ENCODE data around the gene CCNDBP1. TPM values are rescaled to one million over a fixed set of nuclear protein-coding genes. Genes with fewer than 3 reads are reported as not detected.

The CCNDBP1 gene
- total RNA-seq, 1 experiment from 2014 or later = 62.5 TPM

DNA sequence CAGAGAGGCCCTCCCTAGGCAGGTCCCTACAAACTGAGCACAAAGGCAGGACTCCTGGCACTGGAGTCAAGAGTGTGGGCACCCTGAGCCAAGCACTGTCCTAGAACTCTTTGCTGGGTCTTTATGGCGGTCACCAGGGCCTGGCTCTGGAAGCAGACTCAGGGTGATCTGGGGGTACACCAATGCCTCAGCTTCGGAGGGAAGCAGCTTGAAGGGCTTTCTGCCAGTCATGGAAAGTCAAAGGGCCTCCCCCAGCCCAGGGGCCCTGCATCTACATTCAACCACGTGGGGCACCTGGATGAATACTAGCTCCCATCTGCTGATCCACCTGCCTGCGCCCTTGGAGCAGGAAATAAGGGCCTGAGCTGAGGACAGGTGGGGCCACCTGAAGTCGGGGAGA is 28.3 kb downstream of the CCNDBP1 start:
- H3K27ac ChIP-seq (ENCODE audit: low read length) = no peak overlapping the region
- ChIA-PET POLR2A (no interaction called here), CTCF (no interaction called here)
- H3K4me1 ChIP-seq (ENCODE audit: control insufficient read depth, insufficient read depth, low read length) = no peaks in the 10 kb centered on the region
- ATAC-seq = no peak
- intact Hi-C loops (cut with micrococcal nuclease; ENCODE audit: unreplicated experiment) (no loop called here), in situ Hi-C loops (cut with HindIII; ENCODE audit: low pct_unique_long_range_greater_than_20kb, low sequenced_read_pairs) (no loop called here)
- H3K9me3 ChIP-seq (ENCODE audit: control insufficient read depth, insufficient read depth, low read depth, low read length) = no peaks in the 10 kb centered on the region
- H3K4me3 ChIP-seq (ENCODE audit: low read depth in 2 of 2, low read length in 2 of 2) = no peak overlapping the region
- H3K36me3 ChIP-seq (ENCODE audit: control insufficient read depth, insufficient read depth, low read length) = no peaks in the 10 kb centered on the region
- no TSS peak for BruUV-seq (replicated peaks)
- H3K27me3 ChIP-seq (ENCODE audit: control insufficient read depth, insufficient read depth, low read length) = no peaks in the 10 kb centered on the region
- no peak for DNase-seq (ENCODE audit: low read depth, low spot score)
- no peak for TF ChIP-seq POLR2AphosphoS5 (IDR thresholded peaks at IDR 0.05; ENCODE audit: low read depth, low read length)
- no peak for TF ChIP-seq SIN3A (IDR thresholded peaks at IDR 0.05; ENCODE audit: borderline replicate concordance, insufficient read depth, low read depth, low read length)
- TF ChIP-seq, protein P1, sequence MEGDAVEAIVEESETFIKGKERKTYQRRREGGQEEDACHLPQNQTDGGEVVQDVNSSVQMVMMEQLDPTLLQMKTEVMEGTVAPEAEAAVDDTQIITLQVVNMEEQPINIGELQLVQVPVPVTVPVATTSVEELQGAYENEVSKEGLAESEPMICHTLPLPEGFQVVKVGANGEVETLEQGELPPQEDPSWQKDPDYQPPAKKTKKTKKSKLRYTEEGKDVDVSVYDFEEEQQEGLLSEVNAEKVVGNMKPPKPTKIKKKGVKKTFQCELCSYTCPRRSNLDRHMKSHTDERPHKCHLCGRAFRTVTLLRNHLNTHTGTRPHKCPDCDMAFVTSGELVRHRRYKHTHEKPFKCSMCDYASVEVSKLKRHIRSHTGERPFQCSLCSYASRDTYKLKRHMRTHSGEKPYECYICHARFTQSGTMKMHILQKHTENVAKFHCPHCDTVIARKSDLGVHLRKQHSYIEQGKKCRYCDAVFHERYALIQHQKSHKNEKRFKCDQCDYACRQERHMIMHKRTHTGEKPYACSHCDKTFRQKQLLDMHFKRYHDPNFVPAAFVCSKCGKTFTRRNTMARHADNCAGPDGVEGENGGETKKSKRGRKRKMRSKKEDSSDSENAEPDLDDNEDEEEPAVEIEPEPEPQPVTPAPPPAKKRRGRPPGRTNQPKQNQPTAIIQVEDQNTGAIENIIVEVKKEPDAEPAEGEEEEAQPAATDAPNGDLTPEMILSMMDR (IDR thresholded peaks at IDR 0.05) = no peak
- TF ChIP-seq, protein P2, sequence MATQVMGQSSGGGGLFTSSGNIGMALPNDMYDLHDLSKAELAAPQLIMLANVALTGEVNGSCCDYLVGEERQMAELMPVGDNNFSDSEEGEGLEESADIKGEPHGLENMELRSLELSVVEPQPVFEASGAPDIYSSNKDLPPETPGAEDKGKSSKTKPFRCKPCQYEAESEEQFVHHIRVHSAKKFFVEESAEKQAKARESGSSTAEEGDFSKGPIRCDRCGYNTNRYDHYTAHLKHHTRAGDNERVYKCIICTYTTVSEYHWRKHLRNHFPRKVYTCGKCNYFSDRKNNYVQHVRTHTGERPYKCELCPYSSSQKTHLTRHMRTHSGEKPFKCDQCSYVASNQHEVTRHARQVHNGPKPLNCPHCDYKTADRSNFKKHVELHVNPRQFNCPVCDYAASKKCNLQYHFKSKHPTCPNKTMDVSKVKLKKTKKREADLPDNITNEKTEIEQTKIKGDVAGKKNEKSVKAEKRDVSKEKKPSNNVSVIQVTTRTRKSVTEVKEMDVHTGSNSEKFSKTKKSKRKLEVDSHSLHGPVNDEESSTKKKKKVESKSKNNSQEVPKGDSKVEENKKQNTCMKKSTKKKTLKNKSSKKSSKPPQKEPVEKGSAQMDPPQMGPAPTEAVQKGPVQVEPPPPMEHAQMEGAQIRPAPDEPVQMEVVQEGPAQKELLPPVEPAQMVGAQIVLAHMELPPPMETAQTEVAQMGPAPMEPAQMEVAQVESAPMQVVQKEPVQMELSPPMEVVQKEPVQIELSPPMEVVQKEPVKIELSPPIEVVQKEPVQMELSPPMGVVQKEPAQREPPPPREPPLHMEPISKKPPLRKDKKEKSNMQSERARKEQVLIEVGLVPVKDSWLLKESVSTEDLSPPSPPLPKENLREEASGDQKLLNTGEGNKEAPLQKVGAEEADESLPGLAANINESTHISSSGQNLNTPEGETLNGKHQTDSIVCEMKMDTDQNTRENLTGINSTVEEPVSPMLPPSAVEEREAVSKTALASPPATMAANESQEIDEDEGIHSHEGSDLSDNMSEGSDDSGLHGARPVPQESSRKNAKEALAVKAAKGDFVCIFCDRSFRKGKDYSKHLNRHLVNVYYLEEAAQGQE (IDR thresholded peaks at IDR 0.05; ENCODE audit: insufficient read depth in 1 of 2, low read depth in 2 of 2, low read length in 1 of 2) = no peak
- no peak for TF ChIP-seq TCF7L2 (IDR thresholded peaks at IDR 0.05; ENCODE audit: low read depth, low read length)

DNA sequence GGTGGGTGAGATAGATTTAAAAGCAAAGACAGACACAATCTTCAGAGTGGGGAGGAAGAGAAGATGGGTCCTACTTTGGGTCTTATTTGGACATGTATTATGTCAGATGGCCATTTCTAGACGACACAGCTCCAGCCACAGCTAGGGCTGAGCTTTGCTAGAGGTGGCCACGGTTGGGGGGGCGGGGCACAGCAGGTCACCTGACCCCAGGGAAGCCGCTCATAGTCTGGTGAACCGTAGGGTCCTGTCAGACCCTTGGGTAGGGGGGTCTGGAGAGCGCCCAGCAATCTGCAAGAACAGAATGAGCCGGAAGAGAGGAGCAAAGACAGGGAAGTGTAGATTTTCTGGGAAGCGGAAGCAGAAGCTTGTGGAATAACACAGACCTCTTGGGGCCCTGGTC is 29.0 kb downstream of the CCNDBP1 start:
- TF ChIP-seq SIN3A (IDR thresholded peaks at IDR 0.05; ENCODE audit: borderline replicate concordance, insufficient read depth, low read depth, low read length) (no peak), POLR2AphosphoS5 (IDR thresholded peaks at IDR 0.05; ENCODE audit: low read depth, low read length) (no peak), TCF7L2 (IDR thresholded peaks at IDR 0.05; ENCODE audit: low read depth, low read length) (no peak)
- TF ChIP-seq, protein P2 (IDR thresholded peaks at IDR 0.05; ENCODE audit: insufficient read depth in 1 of 2, low read depth in 2 of 2, low read length in 1 of 2) = no peak
- TF ChIP-seq, protein P1 (IDR thresholded peaks at IDR 0.05) = no peak
- no peaks in the 10 kb centered on the region for H3K4me1 ChIP-seq (ENCODE audit: control insufficient read depth, insufficient read depth, low read length)
- no peak overlapping the region for H3K27ac ChIP-seq (ENCODE audit: low read length)
- DNase-seq (ENCODE audit: low read depth, low spot score) (no peak), ATAC-seq (no peak)
- H3K36me3 ChIP-seq (ENCODE audit: control insufficient read depth, insufficient read depth, low read length) = no peaks in the 10 kb centered on the region
- no peak overlapping the region for H3K4me3 ChIP-seq (ENCODE audit: low read depth in 2 of 2, low read length in 2 of 2)
- in situ Hi-C loops (cut with HindIII; ENCODE audit: low pct_unique_long_range_greater_than_20kb, low sequenced_read_pairs) = no loop called here
- intact Hi-C loops (cut with micrococcal nuclease; ENCODE audit: unreplicated experiment) = no loop called here
- CTCF ChIA-PET = interaction anchor here (1.0 to 1.1 kb wide), 2 partner anchors 10 to 11 kb away, joined by 3 read pairs; no protein-coding TSS in a partner anchor
- H3K27me3 ChIP-seq (ENCODE audit: control insufficient read depth, insufficient read depth, low read length) = no peaks in the 10 kb centered on the region
- no peaks in the 10 kb centered on the region for H3K9me3 ChIP-seq (ENCODE audit: control insufficient read depth, insufficient read depth, low read depth, low read length)
- POLR2A ChIA-PET = no interaction called here
- no TSS peak for BruUV-seq (replicated peaks)
